Hematopoietic multipotent progenitor cell treated with erythropoietin and hydrocortisone succinate and interleukin-3 and kit ligand, for 8 days (in vitro differentiated cells): ENCODE results near the gene DIAPH1.
A peak's percentile ranks its signal among the peaks of the same experiment; 100 is the strongest.

Experiments used
- DNase-seq: peaks from one replicate; pipeline ENCODE4 v3.0.0-alpha.2; 2015

The DIAPH1 gene

DNA sequence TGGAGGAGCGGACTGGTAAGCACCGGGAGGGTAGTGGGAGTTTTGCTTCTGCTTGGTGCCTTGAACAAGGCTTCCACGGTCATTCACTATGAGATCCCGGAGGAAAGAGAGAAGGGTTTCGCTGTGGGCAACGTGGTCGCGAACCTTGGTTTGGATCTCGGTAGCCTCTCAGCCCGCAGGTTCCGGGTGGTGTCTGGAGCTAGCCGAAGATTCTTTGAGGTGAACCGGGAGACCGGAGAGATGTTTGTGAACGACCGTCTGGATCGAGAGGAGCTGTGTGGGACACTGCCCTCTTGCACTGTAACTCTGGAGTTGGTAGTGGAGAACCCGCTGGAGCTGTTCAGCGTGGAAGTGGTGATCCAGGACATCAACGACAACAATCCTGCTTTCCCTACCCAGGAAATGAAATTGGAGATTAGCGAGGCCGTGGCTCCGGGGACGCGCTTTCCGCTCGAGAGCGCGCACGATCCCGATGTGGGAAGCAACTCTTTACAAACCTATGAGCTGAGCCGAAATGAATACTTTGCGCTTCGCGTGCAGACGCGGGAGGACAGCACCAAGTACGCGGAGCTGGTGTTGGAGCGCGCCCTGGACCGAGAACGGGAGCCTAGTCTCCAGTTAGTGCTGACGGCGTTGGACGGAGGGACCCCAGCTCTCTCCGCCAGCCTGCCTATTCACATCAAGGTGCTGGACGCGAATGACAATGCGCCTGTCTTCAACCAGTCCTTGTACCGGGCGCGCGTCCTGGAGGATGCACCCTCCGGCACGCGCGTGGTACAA is 142.5 kb downstream of the DIAPH1 start:
- no peak for DNase-seq

DNA sequence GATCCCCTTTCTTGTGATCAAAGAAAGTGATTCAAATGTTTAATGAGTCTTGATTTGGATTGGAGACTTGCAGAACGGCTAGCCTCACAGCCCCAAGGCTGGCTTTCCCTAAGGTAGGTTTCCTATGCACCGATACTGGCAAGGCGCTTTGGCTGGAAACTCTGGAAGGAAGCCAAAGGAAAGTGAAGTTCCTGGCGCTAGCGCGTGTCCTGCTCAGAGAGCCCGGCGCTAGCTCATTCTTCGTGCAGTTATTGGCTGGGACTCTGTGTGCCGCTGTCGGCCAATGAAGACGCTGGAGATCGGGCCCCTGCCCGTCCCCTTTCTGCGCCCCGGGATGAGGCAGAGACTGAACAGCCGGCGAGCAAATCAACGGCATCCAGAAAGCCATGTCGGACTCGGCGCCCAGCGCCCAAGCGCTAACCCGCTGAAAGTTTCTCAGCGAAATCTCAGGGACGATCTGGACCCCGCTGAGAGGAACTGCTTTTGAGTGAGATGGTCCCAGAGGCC is 143.1 kb downstream of the DIAPH1 start, which contains the start of gene PCDHGC3:
Gene PCDHGC3, plus strand, starts transcription at position 342 of the 507 bp plus-strand sequence. Its CDS starts 151 bp downstream, at position 493.
- peak; percentile 7 for DNase-seq

- no peak for DNase-seq
These were observed 153.4 kb downstream of the DIAPH1 start for GRCh38 chr5:141465351-141465750.
